Right lung (tissue), 5 donors: ENCODE measurements around the gene LRFN2. TPM values are rescaled to one million over a fixed set of nuclear protein-coding genes. Genes with fewer than 3 reads are reported as not detected.

Source experiments
- DNase-seq, 2 donors: peaks; one replicate each; pipeline ENCODE4 v3.0.0-alpha.2; 2013
- polyA plus RNA-seq, 5 donors: library from polyadenylated mRNA; unstranded; fragments of 120-200 nt; gene quantifications; one replicate each; pipeline versions ENCODE4 v1.2.1 to v1.2.3, GENCODE V29; 2013; ENCODE audit warnings: inconsistent platforms in 1 of 5, low replicate concordance in 1 of 5; ENCODE audit not compliant: insufficient read length in 5 of 5, insufficient read depth in 1 of 5

LRFN2 gene
- polyA plus RNA-seq, 5 donors: 0.06 to 0.14 (median 0.10) TPM

DNA sequence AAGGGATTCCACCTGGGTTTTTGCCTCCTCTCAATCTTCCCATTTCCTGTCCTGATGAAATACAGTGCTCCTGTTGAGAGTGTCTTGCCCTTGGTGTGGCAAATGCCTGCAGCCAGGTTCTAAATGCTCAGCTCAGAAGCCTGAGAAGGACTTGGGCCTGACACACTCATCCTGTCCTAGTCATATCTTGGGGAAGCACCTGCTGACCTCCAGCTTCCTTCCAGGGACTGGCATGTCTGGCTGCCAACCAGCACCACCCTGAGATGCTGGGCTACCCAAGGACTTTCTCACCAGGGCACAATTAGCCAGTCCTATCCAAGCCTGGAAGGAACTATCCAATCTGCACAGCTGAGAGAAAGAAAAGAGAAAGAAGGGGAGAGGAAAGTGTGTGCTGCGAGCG, 43.4 kb downstream of the LRFN2 start:
- no peak for DNase-seq

DNA sequence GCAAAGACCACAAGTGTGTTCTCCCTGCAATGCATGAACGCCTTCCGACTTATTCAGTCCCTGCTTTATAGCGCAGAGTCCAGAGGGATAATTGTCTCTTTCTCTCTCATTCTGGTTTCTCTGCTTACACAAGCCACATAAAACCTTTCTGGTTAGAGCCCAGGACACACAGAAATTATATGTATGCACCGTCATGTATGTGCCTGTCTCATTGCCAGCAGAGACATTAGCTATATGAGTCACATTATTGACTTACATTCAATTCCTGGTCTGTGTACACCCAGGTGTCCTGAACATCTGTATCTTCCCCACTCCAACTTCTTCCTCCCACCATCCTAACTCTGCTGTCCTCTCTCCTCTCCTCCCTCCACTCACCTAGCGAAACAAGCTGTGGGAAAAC, 44.0 kb downstream of the LRFN2 start:
- DNase-seq: no peak

DNA sequence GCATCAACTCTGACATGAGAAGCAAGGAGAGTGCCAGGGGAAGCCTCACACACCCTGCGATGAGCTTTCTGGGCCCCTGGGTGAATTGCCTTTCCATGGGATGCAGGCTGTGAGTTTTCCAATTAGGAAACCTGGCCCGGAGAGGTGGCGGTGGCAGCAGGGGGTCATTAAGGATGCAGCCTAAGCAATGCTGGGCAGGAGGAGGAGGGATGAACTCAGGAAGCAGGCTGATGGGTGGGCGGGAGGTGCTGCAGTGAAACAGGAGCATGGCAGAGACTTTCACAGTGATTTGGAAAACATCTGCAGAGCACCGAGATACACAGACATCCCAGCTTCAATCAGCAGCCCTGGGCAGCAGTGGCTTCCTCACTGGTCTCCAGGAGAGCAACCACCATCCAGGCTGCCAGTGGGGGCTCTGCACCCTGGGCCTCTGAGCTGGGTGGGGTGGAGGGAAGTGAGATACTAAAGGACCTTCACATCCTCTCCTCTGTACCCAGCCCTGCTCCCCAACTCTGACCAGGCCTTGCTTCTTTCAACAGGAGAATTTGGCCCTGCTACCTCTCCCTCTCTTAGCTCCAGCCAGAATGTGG, 44.9 kb downstream of the LRFN2 start:
- DNase-seq: no peak

DNA sequence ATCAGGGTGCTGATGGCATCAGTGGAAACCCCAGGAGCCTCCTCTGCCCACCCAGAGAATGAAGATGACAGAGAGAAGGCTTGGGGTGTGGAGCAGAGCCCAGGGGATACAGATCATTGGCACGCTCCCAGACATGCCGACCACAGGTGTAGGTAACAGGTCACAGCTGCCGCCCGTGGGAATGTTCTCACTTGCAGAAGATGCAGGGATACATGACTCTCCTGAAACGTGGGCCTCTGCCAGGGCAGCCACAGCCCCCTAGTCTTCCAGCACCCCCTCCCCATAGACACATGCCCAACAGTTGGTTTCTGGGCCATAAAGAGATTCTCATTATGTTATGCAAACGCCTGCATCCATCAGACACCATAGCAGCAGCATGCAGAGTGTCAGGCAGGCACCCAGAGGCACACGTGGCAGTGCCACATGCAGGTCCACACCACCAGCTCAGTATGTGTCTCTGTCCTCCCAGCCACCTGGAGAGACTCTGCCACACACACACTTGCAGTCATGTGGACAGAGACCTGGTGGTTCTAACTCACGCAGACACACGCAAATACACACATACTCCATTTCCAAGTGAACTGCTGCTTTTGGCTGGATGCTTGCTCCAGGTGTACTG, 45.5 kb downstream of the LRFN2 start:
- no peak for DNase-seq

DNA sequence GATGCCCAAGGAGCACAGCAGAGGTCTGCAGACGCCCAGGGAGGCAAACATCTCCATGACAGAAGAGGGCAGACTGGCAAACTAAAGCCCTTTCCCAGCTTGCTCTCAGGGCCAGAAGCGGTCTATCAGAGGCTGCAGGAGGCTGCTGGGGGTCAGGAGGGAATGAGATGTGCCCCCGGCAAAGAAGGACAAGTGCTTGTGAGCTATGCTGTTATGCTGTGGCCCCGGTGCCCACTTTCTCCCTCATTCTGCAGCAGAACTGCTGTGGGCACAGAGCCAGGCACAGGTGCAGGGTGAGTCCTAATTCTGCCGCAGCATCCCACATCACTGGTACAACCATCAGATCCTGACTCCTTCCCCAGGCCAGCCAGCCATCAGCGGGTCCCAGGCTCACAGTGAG, 46.4 kb downstream of the LRFN2 start:
- DNase-seq: no peak

DNA sequence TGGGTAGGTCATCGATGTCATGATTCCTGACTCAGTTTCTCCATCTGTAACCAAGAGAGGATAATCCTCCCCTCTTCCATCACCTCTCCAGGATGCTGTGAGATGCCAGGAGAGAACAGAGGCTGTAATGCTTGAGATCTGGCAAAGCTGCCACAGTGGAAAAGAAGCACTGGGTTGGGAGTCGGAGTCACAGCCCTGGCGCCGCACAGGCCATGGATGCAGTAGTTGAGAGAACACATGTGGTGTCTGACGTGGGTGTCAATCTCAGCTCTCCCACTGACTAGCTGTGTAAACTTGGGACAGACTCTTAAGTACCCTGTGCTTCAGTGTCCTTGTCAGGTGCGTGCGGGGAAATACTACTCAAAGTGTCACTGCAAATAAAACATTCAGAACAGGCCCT, 47.3 kb downstream of the LRFN2 start:
- no peak for DNase-seq

DNA sequence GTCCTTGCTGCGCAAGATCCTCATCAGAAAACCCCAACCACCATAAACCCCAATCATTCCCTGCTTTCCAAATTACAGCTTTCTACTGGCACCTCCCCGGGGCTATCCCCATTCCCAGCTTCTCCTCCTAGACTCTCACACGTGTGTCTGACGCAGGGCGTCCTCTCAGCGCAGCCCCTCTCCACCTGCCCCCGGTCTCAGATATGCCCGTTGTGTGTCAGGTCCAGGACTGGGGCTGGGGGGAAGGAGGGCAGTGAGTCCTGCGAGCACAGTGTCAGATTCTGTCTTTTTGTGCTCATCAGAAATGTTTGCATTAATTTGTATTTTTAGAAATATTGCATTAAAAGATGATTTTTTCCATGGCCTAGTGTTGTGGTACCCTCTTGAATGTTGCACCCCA, 48.6 kb downstream of the LRFN2 start:
- DNase-seq: no peak

DNA sequence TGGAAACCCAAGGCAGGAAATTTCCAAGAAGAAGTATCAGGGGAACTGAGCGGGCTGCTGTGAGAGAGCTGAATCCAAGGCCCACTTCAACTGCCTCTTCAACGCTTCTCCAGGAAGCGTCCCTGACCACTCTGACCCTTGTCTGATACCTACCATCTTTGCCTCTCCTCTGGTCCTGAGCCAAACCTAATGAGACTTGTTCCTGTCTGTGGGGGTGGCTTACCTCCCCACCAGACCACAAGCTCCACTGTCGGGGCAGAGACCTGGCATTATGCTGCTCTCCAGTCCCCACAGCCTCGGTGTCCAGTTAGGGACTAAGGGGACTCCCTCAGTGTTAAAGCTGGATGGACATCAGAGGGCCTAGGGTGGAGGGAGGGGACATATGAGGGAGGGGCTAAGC, 49.7 kb downstream of the LRFN2 start:
- DNase-seq: no peak

DNA sequence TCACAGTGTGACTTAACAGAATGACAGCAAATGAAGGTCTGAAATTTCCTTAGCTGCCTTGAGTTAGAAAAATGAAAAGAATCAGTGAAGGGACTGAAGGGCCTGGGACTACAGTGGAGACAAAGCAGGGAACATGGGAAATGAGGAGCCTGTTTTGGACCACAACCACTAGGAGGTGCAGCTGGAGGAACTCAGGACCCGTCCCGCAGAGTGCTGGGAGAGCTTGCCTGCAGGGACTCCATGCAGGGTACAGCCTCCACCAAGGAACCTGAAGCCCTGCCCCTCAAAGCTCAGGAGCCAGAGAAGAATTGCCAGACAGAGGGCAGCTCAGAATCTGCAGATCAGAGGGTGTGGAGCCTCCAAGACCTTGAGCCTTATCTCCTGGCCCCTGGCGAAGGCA, 50.7 kb downstream of the LRFN2 start:
- no peak for DNase-seq

DNA sequence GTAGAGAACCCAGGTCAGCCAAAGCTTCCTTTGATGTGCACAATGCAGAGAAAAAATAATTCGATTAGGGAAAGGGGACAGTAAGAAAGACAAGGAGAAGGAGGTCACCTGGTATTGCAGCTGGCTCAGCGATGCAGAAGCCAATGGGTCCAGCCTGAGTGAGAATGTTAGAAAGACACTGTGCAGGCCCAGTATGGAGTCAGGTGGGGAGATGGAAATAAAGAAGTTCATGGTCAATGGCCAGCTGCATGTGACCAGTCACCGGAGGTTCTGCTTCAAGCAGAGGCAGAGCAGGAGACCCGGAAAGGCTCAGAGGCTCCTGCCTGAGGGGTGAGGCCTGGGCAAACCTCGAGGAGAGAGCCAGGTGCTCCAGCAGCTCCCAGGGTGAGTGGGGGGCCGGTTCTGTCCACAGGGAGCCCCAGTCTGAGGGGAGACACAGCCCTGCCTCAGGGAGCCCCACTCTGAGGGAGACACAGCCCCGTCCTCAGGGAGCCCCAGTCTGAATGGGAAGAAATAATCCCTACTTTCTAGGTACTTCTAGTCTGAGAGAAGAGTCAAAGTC, 51.3 kb downstream of the LRFN2 start:
- DNase-seq: no peak

DNA sequence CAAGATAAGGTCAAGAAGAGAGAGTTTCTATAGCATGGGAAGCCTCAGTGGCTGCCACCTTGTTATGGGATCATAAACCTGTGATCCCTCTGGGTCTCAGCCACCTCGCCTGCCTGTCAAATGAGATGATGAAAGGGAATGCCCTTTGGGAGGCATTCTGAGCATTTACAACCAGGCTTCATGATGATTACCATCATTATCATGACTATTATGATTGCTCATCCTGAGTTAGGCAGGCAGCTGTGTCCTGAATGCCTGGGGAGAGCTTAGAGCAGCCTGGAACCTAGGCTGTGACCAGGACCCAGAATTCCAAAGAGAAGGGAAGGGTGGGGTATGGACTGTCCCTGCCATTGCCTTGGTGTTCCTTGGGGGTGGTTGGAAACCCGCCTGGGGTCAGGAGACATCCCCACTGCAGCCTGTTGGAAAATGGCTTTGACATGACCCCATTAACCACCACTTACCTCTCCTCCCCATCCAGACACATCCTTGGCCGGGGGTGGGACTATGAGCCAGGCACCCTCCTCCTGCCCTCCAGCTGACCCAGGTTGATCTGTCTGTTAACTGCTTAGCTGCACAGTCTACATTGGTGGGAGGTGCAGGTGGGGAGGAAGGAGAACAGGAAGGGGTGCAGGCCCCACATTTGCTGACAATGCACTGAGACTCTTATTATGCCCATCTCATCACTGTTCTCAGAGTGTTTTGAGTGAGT, 51.9 kb downstream of the LRFN2 start:
- no peak for DNase-seq

DNA sequence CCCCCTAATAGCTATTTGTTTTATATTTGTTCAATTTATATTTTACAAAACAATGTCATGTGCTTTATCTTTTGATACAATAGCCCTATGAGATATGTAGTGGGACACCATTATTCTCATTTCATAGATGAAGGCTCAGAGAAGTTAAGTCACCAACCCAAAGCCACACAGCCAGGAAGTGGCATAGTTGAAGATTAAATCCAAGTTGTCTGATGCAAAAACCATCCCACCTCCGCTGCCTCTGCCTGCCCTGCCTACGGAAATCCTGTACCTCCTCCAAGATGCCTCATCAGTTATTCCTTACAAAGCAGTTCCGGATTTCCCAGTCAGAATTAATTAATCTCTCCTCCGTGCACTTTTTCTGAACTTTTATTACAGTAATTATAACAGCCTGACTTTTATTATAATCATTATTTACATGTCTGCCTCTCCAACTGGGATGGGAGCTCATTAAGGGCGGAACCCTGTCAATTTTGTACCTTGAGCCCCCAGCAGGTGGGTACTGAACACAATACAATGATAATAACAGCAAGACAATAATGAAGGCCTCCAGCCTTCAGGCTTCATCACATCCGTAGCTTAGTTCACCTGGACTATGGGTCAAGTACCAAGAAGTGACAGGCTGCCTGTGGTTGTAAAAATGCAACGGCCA, 54.7 kb downstream of the LRFN2 start:
- no peak for DNase-seq

DNA sequence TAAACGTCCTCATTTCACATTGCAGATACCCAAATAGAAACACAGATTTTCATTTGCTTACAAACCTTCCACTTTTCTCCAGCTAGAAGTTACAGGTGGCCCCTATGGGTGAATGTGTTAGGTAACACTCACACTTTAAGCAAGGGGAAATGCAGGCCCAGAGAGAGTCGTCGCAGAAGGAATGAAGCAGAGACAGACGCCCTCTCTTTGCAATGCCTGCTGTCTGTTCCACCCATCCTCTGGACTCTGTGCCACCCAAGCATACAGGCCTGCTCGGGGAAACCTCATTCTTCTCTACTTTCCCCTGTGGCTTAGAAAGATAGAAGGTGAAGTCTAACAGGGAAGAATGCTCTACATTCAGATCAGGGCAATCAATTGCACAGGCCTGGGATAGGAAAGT, 57.2 kb downstream of the LRFN2 start:
- DNase-seq: no peak

DNA sequence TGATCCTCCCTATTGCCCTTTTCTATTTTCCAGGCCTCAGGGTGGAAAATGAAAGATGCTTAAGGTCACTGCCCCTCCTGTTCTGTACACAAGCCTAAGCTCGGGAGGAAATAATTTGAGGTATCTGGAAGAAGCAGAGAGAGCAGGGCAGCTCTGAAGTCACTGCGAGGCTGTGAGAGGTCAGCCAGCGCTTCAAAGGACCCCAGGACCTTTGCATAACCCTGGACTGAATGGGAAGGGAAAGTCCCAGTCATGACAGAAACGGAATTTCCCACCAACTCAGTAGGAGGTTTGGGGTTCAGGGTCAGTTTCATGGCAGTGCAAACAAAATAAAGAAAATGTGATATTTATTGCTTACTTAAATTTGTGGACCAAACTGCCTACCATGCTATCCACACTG, 58.1 kb downstream of the LRFN2 start:
- DNase-seq: no peak

DNA sequence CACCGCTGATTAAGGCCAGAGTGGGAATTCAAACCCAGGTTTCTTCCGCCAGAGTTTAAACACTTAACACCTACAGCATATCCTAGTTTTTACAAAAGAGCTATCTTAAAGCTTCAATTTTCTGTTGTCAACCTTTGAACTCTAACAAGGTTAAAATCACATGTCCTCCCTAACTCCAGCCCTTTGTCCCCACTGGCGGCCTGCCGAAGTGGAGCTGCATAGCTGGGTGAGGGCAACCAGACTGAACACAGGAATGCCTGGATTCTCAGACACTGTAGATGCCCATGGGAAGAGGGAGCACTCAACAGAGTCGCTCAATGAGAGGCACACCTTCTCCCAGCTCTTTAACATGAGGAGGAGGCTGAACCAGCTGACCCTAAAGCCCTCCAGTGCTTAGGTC, 59.1 kb downstream of the LRFN2 start:
- DNase-seq: no peak

DNA sequence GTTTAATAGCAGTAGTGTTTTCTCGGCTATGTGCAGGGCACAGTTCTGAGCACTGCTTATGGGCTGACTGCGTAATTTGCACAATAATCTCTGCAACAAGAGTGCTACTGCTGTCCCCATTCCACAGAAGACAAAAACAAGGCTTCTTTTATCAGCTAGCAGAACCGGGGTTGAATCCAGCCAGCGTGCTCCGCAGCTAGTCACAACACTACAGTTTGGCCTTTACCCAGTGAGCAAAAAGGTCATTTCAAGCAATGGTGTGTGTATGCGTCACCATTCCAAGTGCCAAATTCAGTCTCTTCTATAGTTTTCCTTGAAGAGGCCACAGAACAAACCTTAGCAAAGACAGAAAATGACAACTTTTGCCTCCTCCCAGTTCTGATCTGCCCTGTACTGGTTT, 61.1 kb downstream of the LRFN2 start:
- no peak for DNase-seq

DNA sequence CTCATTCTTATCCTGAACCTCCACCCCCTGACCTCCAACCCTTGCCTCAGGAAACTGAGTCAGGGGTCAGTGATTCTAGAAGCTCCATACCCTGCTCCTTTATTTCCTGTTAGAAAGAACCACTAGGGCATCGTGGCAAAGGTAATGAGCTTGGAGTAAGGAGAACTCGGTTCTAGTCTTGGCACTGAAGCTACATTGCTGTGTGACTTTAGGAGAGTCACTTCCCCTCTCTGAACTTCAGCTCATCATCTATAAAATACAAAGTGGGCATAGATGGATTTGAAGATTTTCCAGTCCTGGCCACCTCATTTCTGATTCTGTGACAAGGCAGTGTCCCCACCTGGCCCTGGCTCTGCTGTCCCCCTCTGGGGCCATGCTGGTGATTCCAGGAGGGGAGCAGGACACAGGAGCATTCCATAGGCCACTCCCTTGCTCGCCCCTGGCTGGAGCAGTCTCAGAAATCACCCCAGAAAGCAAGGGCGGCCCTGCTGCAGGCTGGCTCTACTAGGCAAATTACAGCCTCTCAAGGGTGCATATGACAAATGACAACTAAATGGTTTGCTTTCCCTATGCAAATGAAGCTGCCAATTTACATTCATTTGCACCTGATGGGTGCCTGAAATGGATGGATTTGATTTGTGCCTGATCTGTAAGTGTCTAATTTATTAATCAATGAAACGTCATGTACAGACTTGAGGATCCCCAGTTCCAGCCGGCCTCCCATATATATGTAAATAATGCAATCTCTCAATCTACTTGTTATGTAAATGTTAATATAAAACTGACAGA, 62.2 kb downstream of the LRFN2 start:
- DNase-seq: no peak

DNA sequence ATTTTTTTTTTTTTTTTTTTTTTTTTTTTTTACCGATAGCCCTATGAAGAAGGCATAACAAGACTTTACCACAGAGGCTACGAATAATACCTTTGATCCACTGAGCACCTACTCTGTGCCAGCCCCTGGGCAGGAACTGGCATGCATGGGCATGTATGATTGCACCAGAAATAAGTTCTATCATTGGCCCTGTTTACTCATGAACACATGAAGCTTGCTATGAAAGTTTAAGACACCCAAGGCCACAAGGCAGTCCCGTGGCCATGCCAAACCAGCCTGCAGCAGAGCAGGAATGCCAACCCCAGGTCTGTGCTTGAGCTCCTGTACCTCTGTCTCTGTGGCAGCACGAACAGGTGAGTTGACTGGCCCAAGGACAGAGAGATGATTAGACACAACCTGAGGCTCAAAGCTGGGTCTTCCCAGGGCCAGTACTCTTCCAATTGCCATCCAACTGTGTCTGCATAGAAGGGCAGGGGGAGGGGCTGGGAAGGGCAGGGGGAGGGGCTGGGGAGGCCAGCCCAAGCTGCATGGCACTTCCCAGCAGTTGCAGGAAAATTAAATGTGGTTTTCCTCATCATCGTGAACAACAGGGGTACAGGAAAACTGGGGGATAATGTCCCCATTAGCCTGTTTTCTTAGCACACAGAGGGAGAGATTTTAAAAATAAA, 63.5 kb downstream of the LRFN2 start:
- no peak for DNase-seq

DNA sequence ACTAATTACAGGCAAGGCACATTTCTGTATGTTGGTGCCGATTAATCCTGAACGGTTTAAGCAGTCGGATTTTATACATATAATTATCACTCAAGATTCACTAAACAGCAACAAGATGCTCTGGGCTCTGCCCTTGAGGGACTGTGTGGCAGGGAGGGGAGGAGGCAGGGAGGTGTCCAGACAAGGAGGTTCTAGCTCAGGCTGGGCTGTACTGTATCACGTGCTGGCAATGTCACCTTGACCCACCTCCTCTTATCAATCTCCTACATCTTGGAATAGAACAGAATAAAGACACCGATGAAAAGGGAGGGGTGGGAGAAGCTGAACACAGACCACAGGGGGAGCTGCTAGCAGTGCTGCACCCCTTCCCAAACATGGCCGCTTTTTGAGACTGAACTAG, 65.7 kb downstream of the LRFN2 start:
- no peak for DNase-seq

DNA sequence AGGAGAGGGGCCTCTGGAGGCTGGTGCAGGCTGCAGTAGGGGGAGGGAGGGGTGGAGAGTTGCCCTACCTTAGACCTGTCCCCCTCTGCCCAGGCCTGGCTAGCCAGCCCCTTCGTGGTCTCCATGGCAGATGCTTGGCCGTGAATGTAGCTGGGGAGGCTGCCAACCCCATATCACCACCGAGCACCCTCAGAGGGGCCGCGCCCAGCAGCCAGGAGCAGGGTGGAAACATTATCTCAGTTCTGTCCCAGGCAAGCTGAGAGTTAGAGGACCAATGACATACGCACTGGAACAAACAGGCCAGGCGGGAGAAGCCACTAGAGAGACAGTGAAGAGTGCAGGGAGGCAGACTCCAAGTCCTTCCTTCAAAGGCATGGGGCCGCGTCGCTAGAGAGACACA, 66.5 kb downstream of the LRFN2 start:
- no peak for DNase-seq

DNA sequence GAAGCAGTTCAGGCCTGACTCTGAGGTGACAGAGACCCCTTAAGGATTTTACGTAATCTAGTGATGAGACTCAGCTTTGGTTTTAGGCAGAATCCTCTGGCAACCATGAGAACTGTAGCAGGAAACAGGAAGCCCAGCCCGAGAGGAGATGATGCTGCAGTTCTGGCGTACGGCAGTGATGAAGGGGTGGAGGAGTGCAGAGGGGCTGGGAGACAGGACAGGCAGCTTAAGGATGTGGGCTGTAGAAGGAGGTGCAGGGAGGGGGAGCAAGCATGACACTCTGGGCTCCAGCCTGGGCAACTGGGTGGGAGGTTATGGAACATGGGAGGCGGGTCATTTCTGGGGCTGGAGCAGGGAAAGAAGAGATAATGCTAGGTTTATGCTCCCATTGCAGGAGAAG, 67.1 kb downstream of the LRFN2 start:
- no peak for DNase-seq
